HepG2 (cell line): ENCODE data around the gene CLDN4. TPM values are rescaled to one million over a fixed set of nuclear protein-coding genes. Genes with fewer than 3 reads are reported as not detected.

Experiments
- CEBPB ChIP-seq: IDR thresholded peaks from 2 replicates; pipeline ENCODE4 v1.6.1; 2011; ENCODE audit warnings: low read depth, low read length, improper control_type of control experiment, borderline replicate concordance
- ELF3 ChIP-seq: IDR thresholded peaks from 2 replicates; pipeline ENCODE4 v1.6.1; 2016; ENCODE audit warnings: missing genetic modification reagents, missing compliant biosample characterization
- FOXK1 ChIP-seq: sonication (generic); formaldehyde crosslinking; IDR thresholded peaks from 2 replicates; pipeline ENCODE4 v1.4.0; 2020; ENCODE audit warnings: low read depth, missing genetic modification reagents, borderline replicate concordance
- MIER2 ChIP-seq: IDR thresholded peaks from 2 replicates; pipeline ENCODE4 v1.6.1; 2016; ENCODE audit warnings: missing biosample characterization, missing genetic modification reagents
- NBN ChIP-seq: fragments of 450-650 bp; conservative IDR thresholded peaks from 2 replicates; pipeline ENCODE4 v1.6.1; 2017
- NFIB ChIP-seq: sonication (generic); formaldehyde crosslinking; IDR thresholded peaks from 2 replicates; pipeline ENCODE4 v1.9.0; 2021; ENCODE audit warnings: missing genetic modification reagents, mild to moderate bottlenecking, borderline replicate concordance
- NRL ChIP-seq: sonication (generic); formaldehyde crosslinking; IDR thresholded peaks from 2 replicates; pipeline ENCODE4 v1.5.0; 2020; ENCODE audit warnings: missing genetic modification reagents, mild to moderate bottlenecking, moderate library complexity, borderline replicate concordance
- ONECUT2 ChIP-seq: sonication (generic); formaldehyde crosslinking; IDR thresholded peaks from 2 replicates; pipeline ENCODE4 v1.4.0; 2020; ENCODE audit warnings: missing genetic modification reagents
- PATZ1 ChIP-seq: sonication (generic); formaldehyde crosslinking; IDR thresholded peaks from 2 replicates; pipeline ENCODE4 v1.4.0; 2020; ENCODE audit warnings: missing genetic modification reagents
- POGK ChIP-seq: sonication (generic); formaldehyde crosslinking; conservative IDR thresholded peaks from 2 replicates; pipeline ENCODE4 v1.8.0; 2022; ENCODE audit warnings: mild to moderate bottlenecking, moderate library complexity, missing genetic modification reagents
- SOX6 ChIP-seq, 2 experiments: fragments of 450-650 bp in 1 of 2; sonication (generic) in 1 of 2; formaldehyde crosslinking in 1 of 2; IDR thresholded peaks; 2 replicates each; pipeline versions ENCODE4 v1.4.0 to v1.6.1; 2017 to 2020; ENCODE audit warnings: antibody characterized with exemption in 1 of 2, mild to moderate bottlenecking in 1 of 2, missing genetic modification reagents in 1 of 2
- SUZ12 ChIP-seq: fragments of 150-350 bp; IDR thresholded peaks from 2 replicates; pipeline ENCODE4 v1.6.1; 2014; ENCODE audit warnings: low read depth, low read length
- TBX2 ChIP-seq: sonication (generic); formaldehyde crosslinking; IDR thresholded peaks from 2 replicates; pipeline ENCODE4 v1.5.0; 2020; ENCODE audit warnings: missing genetic modification reagents, mild to moderate bottlenecking, borderline replicate concordance
- TOPORS ChIP-seq: sonication (generic); formaldehyde crosslinking; IDR thresholded peaks from 2 replicates; pipeline ENCODE4 v1.8.0; 2023; ENCODE audit warnings: mild to moderate bottlenecking, missing genetic modification reagents
- ZBTB26 ChIP-seq: IDR thresholded peaks from 2 replicates; pipeline ENCODE4 v1.6.1; 2016; ENCODE audit warnings: missing compliant biosample characterization, missing genetic modification reagents, borderline replicate concordance
- ZBTB8A ChIP-seq: sonication (generic); formaldehyde crosslinking; IDR thresholded peaks from 2 replicates; pipeline ENCODE4 v1.4.0; 2020; ENCODE audit warnings: mild to moderate bottlenecking, low read depth, missing genetic modification reagents, borderline replicate concordance
- ZMAT3 ChIP-seq: sonication (generic); formaldehyde crosslinking; conservative IDR thresholded peaks from 2 replicates; pipeline ENCODE4 v1.7.0; 2021; ENCODE audit warnings: missing genetic modification reagents
- ZNF335 ChIP-seq: sonication (generic); formaldehyde crosslinking; IDR thresholded peaks from 2 replicates; pipeline ENCODE4 v1.4.0; 2020; ENCODE audit warnings: missing genetic modification reagents
- ZNF781 ChIP-seq: sonication (generic); formaldehyde crosslinking; IDR thresholded peaks from 2 replicates; pipeline ENCODE4 v1.5.1; 2020; ENCODE audit warnings: borderline replicate concordance, mild to moderate bottlenecking, missing genetic modification reagents; ENCODE audit errors: not compliant biosample characterization
- ZNF788 ChIP-seq: sonication (generic); formaldehyde crosslinking; IDR thresholded peaks from 2 replicates; pipeline ENCODE4 v1.5.0; 2020; ENCODE audit warnings: mild to moderate bottlenecking, missing genetic modification reagents, borderline replicate concordance
- polyA plus RNA-seq, 8 experiments: library from polyadenylated mRNA; depleted of rRNA in 3 of 8; stranded (reverse) in 7 of 8; unstranded in 1 of 8; fragments of >200 nt; fragmentation: Illumina TruSeq in 4 of 8; extraction: Trizol in 4 of 8; gene quantifications; 2 replicates each; pipeline versions ENCODE4 v1.2.1 to v1.2.3, GENCODE V29; 2011 to 2016; ENCODE audit warnings: low read depth in 4 of 8, missing spikeins in 1 of 8, mixed read lengths in 1 of 8; ENCODE audit not compliant: insufficient read depth in 1 of 8
- total RNA-seq, 5 experiments: library from RNA; depleted of rRNA; stranded (reverse); fragments of >200 nt; fragmentation: Illumina TruSeq; extraction: Trizol; gene quantifications; 2 replicates each; pipeline ENCODE4 v1.2.3, GENCODE V29; 2016; ENCODE audit warnings: low read depth in 1 of 5

Gene CLDN4
- total and polyA plus RNA-seq, 2 of the 13 experiments (the other 11 are each of a cell fraction or from before 2014, with no cell fraction given) = 28.2 to 35.7 TPM

- TF ChIP-seq POGK (CRISPR knock-in tag) = no peak
- 0 out of 2 replicates have a peak, but pooled peaks have one; percentile 11 for TF ChIP-seq NFIB (CRISPR knock-in tag)
- TF ChIP-seq ZBTB26 (CRISPR knock-in tag) = no peak
- TF ChIP-seq SOX6 (IDR thresholded peaks at IDR 0.05) = no peak
- TF ChIP-seq SOX6 (CRISPR knock-in tag; IDR thresholded peaks at IDR 0.05) = peak; percentile 75
- peak; percentile 27; the same call in 1 of the 2 replicates for TF ChIP-seq ZNF788 (CRISPR knock-in tag)
- TF ChIP-seq TOPORS (CRISPR knock-in tag) = no peak
- TF ChIP-seq CEBPB = no peak
- TF ChIP-seq SUZ12 = no peak
- peak; percentile 91 for TF ChIP-seq PATZ1 (CRISPR knock-in tag)
- no peak for TF ChIP-seq ZNF335 (CRISPR knock-in tag)
- no peak for TF ChIP-seq NBN
- peak; percentile 67; the same call in 1 of the 2 replicates for TF ChIP-seq TBX2 (CRISPR knock-in tag)
- TF ChIP-seq ELF3 (CRISPR knock-in tag) = no peak; the same call in 1 of the 2 replicates
- no peak for TF ChIP-seq ONECUT2 (CRISPR knock-in tag)
- no peak for TF ChIP-seq NRL (CRISPR knock-in tag)
- TF ChIP-seq MIER2 (CRISPR knock-in tag) = peak; percentile 80
- peak; percentile 42; the same call in 1 of the 2 replicates for TF ChIP-seq FOXK1 (CRISPR knock-in tag)
- TF ChIP-seq ZMAT3 = no peak
- TF ChIP-seq ZNF781 (CRISPR knock-in tag) = no peak
- no peak for TF ChIP-seq ZBTB8A
Observed at GRCh38 chr7:73870041-73870492, 39.3 kb downstream of the CLDN4 start (continued).
